GM12878 (cell line): ENCODE measurements around the gene DENND4C.

ENCODE experiments used
- CEBPB ChIP-seq, 2 experiments: fragments of 150-350 bp in 1 of 2; IDR thresholded peaks; 2 replicates each; pipeline ENCODE4 v1.6.1; 2012 to 2014; ENCODE audit warnings: low read depth in 2 of 2, low read length in 2 of 2, borderline replicate concordance in 1 of 2, inconsistent platforms in 1 of 2
- HCFC1 ChIP-seq: fragments of 150-350 bp; IDR thresholded peaks from 2 replicates; pipeline ENCODE4 v1.6.1; 2014; ENCODE audit warnings: low read length
- RAD51 ChIP-seq: fragments of 450-650 bp; IDR thresholded peaks from 2 replicates; pipeline ENCODE4 v1.6.1; 2016; ENCODE audit warnings: moderate library complexity, mild to moderate bottlenecking, inconsistent platforms
- RFX5 ChIP-seq: IDR thresholded peaks from 2 replicates; pipeline ENCODE4 v1.6.1; 2011; ENCODE audit warnings: low read depth, low read length, improper control_type of control experiment
- SMC3 ChIP-seq: IDR thresholded peaks from 2 replicates; pipeline ENCODE4 v1.6.1; 2011; ENCODE audit warnings: low read length, improper control_type of control experiment, borderline replicate concordance

GRCh38 chr9:19420877-19421276, 190.4 kb downstream of the DENND4C start:
- TF ChIP-seq RFX5, result no peak
- no peak for TF ChIP-seq SMC3
- no peak for TF ChIP-seq HCFC1
- TF ChIP-seq RAD51, result no peak
- no peak for TF ChIP-seq CEBPB (IDR thresholded peaks at IDR 0.05; ENCODE audit: borderline replicate concordance in 1 of 2, low read depth in 2 of 2, low read length in 2 of 2)
